Naive B cell (primary cell): Measurements from ENCODE around the gene HNRNPF. TPM values are rescaled to one million over a fixed set of nuclear protein-coding genes. Genes with fewer than 3 reads are reported as not detected.
"Not testable (repeated sequence)": the region's sequence is repeated elsewhere in the genome, so short reads cannot be mapped to it uniquely, and the experiment has no call there.

Experiments
- ATAC-seq, 2 donors: fragments of 150-1000 bp; cut with Tn5 transposase; 2 replicates each; pipeline ENCODE4 v1.10.0; 2021; ENCODE audit warnings: low read depth in 2 of 2, mild to moderate bottlenecking in 2 of 2, moderate library complexity in 2 of 2
- DNase-seq: peaks from one replicate; pipeline ENCODE4 v3.0.0; 2022
- H3K27ac Mint-ChIP-seq, 6 donors: one replicate each; pipeline ENCODE4 v1.8.0; 2020 to 2022; ENCODE audit warnings: mild to moderate bottlenecking in 6 of 6, mixed read lengths in 6 of 6, moderate library complexity in 5 of 6, inconsistent platforms in 2 of 6
- H3K27me3 Mint-ChIP-seq, 3 donors: one replicate each; pipeline ENCODE4 v1.8.0; 2021 to 2022; ENCODE audit warnings: mixed read lengths in 3 of 3, mild to moderate bottlenecking in 1 of 3
- H3K36me3 Mint-ChIP-seq, 2 donors: one replicate each; pipeline ENCODE4 v1.8.0; 2020 to 2022; ENCODE audit warnings: mixed read lengths in 2 of 2, inconsistent platforms in 1 of 2, mild to moderate bottlenecking in 1 of 2
- H3K4me1 Mint-ChIP-seq, 3 donors: one replicate each; pipeline ENCODE4 v1.8.0; 2020 to 2022; ENCODE audit warnings: mixed read lengths in 3 of 3, inconsistent platforms in 1 of 3, mild to moderate bottlenecking in 1 of 3, moderate library complexity in 1 of 3
- H3K4me3 Mint-ChIP-seq, 8 donors: one replicate each; pipeline ENCODE4 v1.8.0; 2020 to 2022; ENCODE audit warnings: mild to moderate bottlenecking in 8 of 8, mixed read lengths in 8 of 8, moderate library complexity in 8 of 8, inconsistent platforms in 2 of 8
- H3K9me3 Mint-ChIP-seq, 7 donors: one replicate each; pipeline ENCODE4 v1.8.0; 2020 to 2022; ENCODE audit warnings: mixed read lengths in 7 of 7, mild to moderate bottlenecking in 5 of 7, inconsistent platforms in 2 of 7, moderate library complexity in 1 of 7
- polyA plus RNA-seq, 6 donors: library from polyadenylated mRNA; unstranded; fragments of 300-500 nt; fragmentation: Illumina TruSeq; gene quantifications; one replicate each; pipeline ENCODE4 v1.2.3, GENCODE V29; 2021; ENCODE audit warnings: low read depth in 6 of 6

Gene HNRNPF
- 100 to 1,000 TPM; 166 to 228 (median 215) TPM for polyA plus RNA-seq

GRCh38 chr10:43408710-43409384 lies at the start of gene HNRNPF:
Gene HNRNPF, minus strand, starts transcription at chr10:43409186. Its CDS starts 21,302 bp downstream, at chr10:43387884.
- Mint-ChIP-seq H3K9me3 (no peaks in the 10 kb centered on the region), H3K27me3 (no peaks in the 10 kb centered on the region), H3K4me1 (peaks cover 28 to 60% (median 48%) of the 10 kb centered on the region in 3 donors), H3K27ac (peak within 1 kb of the TSS; percentile 99 to 100 (median 100)), H3K4me3 (peak within 1 kb of the TSS; percentile 96 to 100 (median 99)), H3K36me3 (no peaks in the 10 kb centered on the region)
- ATAC-seq, result peak; percentile 68 to 69
- DNase-seq, result peak; percentile 98

GRCh38 chr10:43458227-43458626 lies 49.2 kb upstream of the HNRNPF start:
- ATAC-seq (no peak), DNase-seq (no peak)
- H3K36me3 Mint-ChIP-seq, result no peaks in the 10 kb centered on the region
- H3K9me3 Mint-ChIP-seq, result no peaks in the 10 kb centered on the region
- no peaks in the 10 kb centered on the region for H3K27me3 Mint-ChIP-seq
- peaks cover 22 to 41% (median 38%) of the 10 kb centered on the region in 3 donors for H3K4me1 Mint-ChIP-seq
- peak overlapping the region in 2 of 6 donors; percentile 59 to 82 for H3K27ac Mint-ChIP-seq
- H3K4me3 Mint-ChIP-seq, result peak overlapping the region in 2 of 8 donors; percentile 50 to 76

- peak overlapping the region in 5 of 6 donors; percentile 76 to 99 (median 96) for H3K27ac Mint-ChIP-seq
- not testable (repeated sequence) for H3K36me3 Mint-ChIP-seq, H3K27me3 Mint-ChIP-seq, H3K9me3 Mint-ChIP-seq, DNase-seq, ATAC-seq
- H3K4me1 Mint-ChIP-seq, result peaks cover 29 to 53% (median 49%) of the 10 kb centered on the region in 3 donors
- H3K4me3 Mint-ChIP-seq, result peak overlapping the region in 5 of 8 donors; percentile 23 to 99 (median 93)
Measured at GRCh38 chr10:43456561-43456960, 47.6 kb upstream of the HNRNPF start.

- H3K4me3 Mint-ChIP-seq, result peak overlapping the region; percentile 91 to 99 (median 97)
- H3K9me3 Mint-ChIP-seq, H3K36me3 Mint-ChIP-seq, ATAC-seq, DNase-seq, H3K27me3 Mint-ChIP-seq: not testable (repeated sequence)
- peaks cover 27 to 61% (median 49%) of the 10 kb centered on the region in 3 donors for H3K4me1 Mint-ChIP-seq
- H3K27ac Mint-ChIP-seq, result peak overlapping the region; percentile 87 to 99 (median 98)
Measured at GRCh38 chr10:43454025-43454424, 45.0 kb upstream of the HNRNPF start.

GRCh38 chr10:43453266-43453831 lies 44.4 kb upstream of the HNRNPF start:
- DNase-seq (no peak), ATAC-seq (no peak)
- H3K4me3 Mint-ChIP-seq, result peak overlapping the region in 7 of 8 donors; percentile 81 to 93 (median 90)
- H3K4me1 Mint-ChIP-seq, result peaks cover 24 to 61% (median 49%) of the 10 kb centered on the region in 3 donors
- no peaks in the 10 kb centered on the region for H3K9me3 Mint-ChIP-seq
- H3K27me3 Mint-ChIP-seq, result no peaks in the 10 kb centered on the region
- H3K36me3 Mint-ChIP-seq, result no peaks in the 10 kb centered on the region
- peak overlapping the region; percentile 44 to 98 (median 98) for H3K27ac Mint-ChIP-seq

GRCh38 chr10:43452356-43452914 lies 43.4 kb upstream of the HNRNPF start:
- Mint-ChIP-seq H3K27me3 (no peaks in the 10 kb centered on the region), H3K36me3 (no peaks in the 10 kb centered on the region), H3K4me3 (peak overlapping the region; percentile 81 to 93 (median 88)), H3K27ac (peak overlapping the region; percentile 96 to 98 (median 98)), H3K9me3 (peaks cover 0 to 3% (median 0%) of the 10 kb centered on the region in 7 donors), H3K4me1 (peaks cover 24 to 58% (median 53%) of the 10 kb centered on the region in 3 donors)
- DNase-seq, result no peak
- no peak for ATAC-seq

- Mint-ChIP-seq H3K9me3 (peaks cover 0 to 15% (median 0%) of the 10 kb centered on the region in 7 donors), H3K27me3 (no peaks in the 10 kb centered on the region), H3K4me3 (no peak overlapping the region), H3K4me1 (peaks cover 16 to 33% (median 27%) of the 10 kb centered on the region in 3 donors), H3K27ac (peak overlapping the region in 3 of 6 donors; percentile 36 to 56 (median 54)), H3K36me3 (peaks cover 0 to 9% of the 10 kb centered on the region in 2 donors)
- ATAC-seq (no peak), DNase-seq (no peak)
Measured at GRCh38 chr10:43448742-43449141, 39.8 kb upstream of the HNRNPF start.

- H3K4me3 Mint-ChIP-seq, result not testable (repeated sequence)
- peak overlapping the region in 1 of 6 donors; percentile 81 for H3K27ac Mint-ChIP-seq
Measured at GRCh38 chr10:43446219-43447017, 37.4 kb upstream of the HNRNPF start.

GRCh38 chr10:43444897-43445466 lies 36.0 kb upstream of the HNRNPF start:
- H3K27me3 Mint-ChIP-seq, result no peaks in the 10 kb centered on the region
- H3K4me3 Mint-ChIP-seq, result no peak overlapping the region
- no peak overlapping the region for H3K27ac Mint-ChIP-seq
- DNase-seq, result no peak
- peaks cover 4 to 14% (median 10%) of the 10 kb centered on the region in 3 donors for H3K4me1 Mint-ChIP-seq
- H3K36me3 Mint-ChIP-seq, result peaks cover 0 to 9% of the 10 kb centered on the region in 2 donors
- ATAC-seq, result no peak
- peaks cover 0 to 15% (median 0%) of the 10 kb centered on the region in 7 donors for H3K9me3 Mint-ChIP-seq

More at GRCh38 chr10:43446219-43447017, 37.4 kb upstream of the HNRNPF start:
- ATAC-seq, H3K36me3 Mint-ChIP-seq, DNase-seq, H3K27me3 Mint-ChIP-seq: not testable (repeated sequence)
- Mint-ChIP-seq H3K4me1 (peaks cover 0 to 11% (median 4%) of the 10 kb centered on the region in 3 donors), H3K9me3 (peaks cover 0 to 15% (median 0%) of the 10 kb centered on the region in 7 donors)

GRCh38 chr10:43444323-43444722 lies 35.3 kb upstream of the HNRNPF start:
- no peak for ATAC-seq
- peaks cover 0 to 15% (median 0%) of the 10 kb centered on the region in 7 donors for H3K9me3 Mint-ChIP-seq
- H3K4me3 Mint-ChIP-seq, result no peak overlapping the region
- H3K27ac Mint-ChIP-seq, result no peak overlapping the region
- H3K36me3 Mint-ChIP-seq, result peaks cover 0 to 9% of the 10 kb centered on the region in 2 donors
- no peak for DNase-seq
- H3K4me1 Mint-ChIP-seq, result peaks cover 9 to 17% (median 15%) of the 10 kb centered on the region in 3 donors
- no peaks in the 10 kb centered on the region for H3K27me3 Mint-ChIP-seq

- Mint-ChIP-seq H3K36me3 (peaks cover 0 to 9% of the 10 kb centered on the region in 2 donors), H3K27ac (peak overlapping the region; percentile 21 to 84 (median 47)), H3K4me3 (peak overlapping the region in 5 of 8 donors; percentile 12 to 64 (median 37)), H3K4me1 (peaks cover 27 to 43% (median 36%) of the 10 kb centered on the region in 3 donors), H3K27me3 (no peaks in the 10 kb centered on the region), H3K9me3 (peaks cover 0 to 9% (median 0%) of the 10 kb centered on the region in 7 donors)
- no peak for DNase-seq
- ATAC-seq, result no peak
Measured at GRCh38 chr10:43440463-43441134, 31.6 kb upstream of the HNRNPF start.
